Measurements from ENCODE around the gene SH3BGRL3. TPM values are rescaled to one million over a fixed set of nuclear protein-coding genes. Genes with fewer than 3 reads are reported as not detected.
"Not testable (repeated sequence)": the region's sequence is repeated elsewhere in the genome, so short reads cannot be mapped to it uniquely, and the experiment has no call there.

SH3BGRL3 gene
- total and polyA plus RNA-seq, 2 of the 13 experiments (the other 11 are each of a cell fraction or from before 2014, with no cell fraction given): 11.4 to 12.2 TPM

DNA sequence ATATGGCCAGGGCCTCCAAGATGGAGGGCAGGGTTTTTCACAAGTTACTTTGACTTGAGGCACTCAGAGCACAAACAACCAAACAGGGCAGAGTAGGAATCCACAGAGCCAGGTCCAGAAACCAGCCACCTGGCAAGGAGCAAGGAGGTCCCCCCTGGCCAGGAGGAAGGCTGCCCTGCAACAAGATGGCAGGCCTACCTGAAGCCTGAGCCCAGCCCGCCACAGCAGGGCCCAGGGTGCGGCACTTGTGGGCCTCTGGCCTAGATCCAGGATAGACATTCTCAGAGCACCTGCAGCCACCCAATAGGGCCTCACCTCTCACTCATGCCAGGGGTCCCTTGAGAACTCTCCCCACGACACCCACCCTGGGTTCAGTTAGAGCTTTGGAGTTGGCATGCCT lies 11.5 kb downstream of the SH3BGRL3 start (continued):
- TF ChIP-seq ZNF121 (CRISPR knock-in tag; IDR thresholded peaks at IDR 0.05) (no peak), DR1 (CRISPR knock-in tag; IDR thresholded peaks at IDR 0.05) (no peak), RBM39 (IDR thresholded peaks at IDR 0.05; ENCODE audit: low read depth, low read length, poor library complexity, severe bottlenecking) (no peak), ZNF230 (CRISPR knock-in tag; IDR thresholded peaks at IDR 0.05) (no peak)

DNA sequence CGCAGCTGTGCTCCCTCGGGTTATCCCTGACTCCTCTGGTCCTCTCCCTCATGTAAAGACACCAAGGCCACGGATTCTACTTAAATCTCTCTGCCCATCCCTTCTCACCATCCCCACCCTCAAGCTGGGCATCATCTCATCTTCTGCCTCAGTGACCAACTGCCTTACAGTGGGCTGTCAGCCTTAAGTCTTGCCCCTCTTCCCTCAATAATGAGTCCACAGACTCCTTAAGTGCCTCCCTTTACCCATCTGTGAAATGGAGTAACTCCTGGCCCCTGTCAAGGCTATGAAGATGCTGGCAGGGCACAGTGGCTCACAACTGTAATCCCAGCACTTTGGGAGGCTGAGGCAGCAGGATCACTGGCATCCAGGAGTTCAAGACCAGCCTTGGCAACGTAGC lies 12.1 kb downstream of the SH3BGRL3 start:
- WGBS (ENCODE audit: low lambda C conversion rate): 98% methylated on average over 4 of the region's 4 CpGs
- Histone ChIP-seq H3K36me3 (replicated peaks in 1 of 2; ENCODE audit: control insufficient read depth in 1 of 2, insufficient read depth in 2 of 2, low read length in 2 of 2) (peaks cover 0 to 1% of the 10 kb centered on the region in 2 experiments; a peak in 1 of 5 replicates), H3K4me2 (ENCODE audit: low read depth, low read length) (no peak overlapping the region), H3K4me1 (ENCODE audit: insufficient read depth, low read length) (no peaks in the 10 kb centered on the region), H3K9ac (ENCODE audit: insufficient read depth, low read depth, low read length) (no peak overlapping the region), H4K20me1 (ENCODE audit: insufficient read depth, low read length) (no peaks in the 10 kb centered on the region), H3K79me2 (ENCODE audit: insufficient read depth, low read length) (no peaks in the 10 kb centered on the region), H3K27ac (ENCODE audit: extremely low read length, insufficient read depth, low read length) (no peak overlapping the region), H3K4me3 (replicated peaks in 1 of 3; ENCODE audit: insufficient read depth in 1 of 3, low read depth in 2 of 3, low read length in 3 of 3) (no peak overlapping the region), H3K9me3 (ENCODE audit: low read length) (no peaks in the 10 kb centered on the region), H3K27me3 (ENCODE audit: control insufficient read depth in 1 of 2, insufficient read depth in 2 of 2, low read length in 2 of 2) (no peaks in the 10 kb centered on the region), H2AFZ (ENCODE audit: low read length) (no peak overlapping the region)
- TF ChIP-seq, protein P1, sequence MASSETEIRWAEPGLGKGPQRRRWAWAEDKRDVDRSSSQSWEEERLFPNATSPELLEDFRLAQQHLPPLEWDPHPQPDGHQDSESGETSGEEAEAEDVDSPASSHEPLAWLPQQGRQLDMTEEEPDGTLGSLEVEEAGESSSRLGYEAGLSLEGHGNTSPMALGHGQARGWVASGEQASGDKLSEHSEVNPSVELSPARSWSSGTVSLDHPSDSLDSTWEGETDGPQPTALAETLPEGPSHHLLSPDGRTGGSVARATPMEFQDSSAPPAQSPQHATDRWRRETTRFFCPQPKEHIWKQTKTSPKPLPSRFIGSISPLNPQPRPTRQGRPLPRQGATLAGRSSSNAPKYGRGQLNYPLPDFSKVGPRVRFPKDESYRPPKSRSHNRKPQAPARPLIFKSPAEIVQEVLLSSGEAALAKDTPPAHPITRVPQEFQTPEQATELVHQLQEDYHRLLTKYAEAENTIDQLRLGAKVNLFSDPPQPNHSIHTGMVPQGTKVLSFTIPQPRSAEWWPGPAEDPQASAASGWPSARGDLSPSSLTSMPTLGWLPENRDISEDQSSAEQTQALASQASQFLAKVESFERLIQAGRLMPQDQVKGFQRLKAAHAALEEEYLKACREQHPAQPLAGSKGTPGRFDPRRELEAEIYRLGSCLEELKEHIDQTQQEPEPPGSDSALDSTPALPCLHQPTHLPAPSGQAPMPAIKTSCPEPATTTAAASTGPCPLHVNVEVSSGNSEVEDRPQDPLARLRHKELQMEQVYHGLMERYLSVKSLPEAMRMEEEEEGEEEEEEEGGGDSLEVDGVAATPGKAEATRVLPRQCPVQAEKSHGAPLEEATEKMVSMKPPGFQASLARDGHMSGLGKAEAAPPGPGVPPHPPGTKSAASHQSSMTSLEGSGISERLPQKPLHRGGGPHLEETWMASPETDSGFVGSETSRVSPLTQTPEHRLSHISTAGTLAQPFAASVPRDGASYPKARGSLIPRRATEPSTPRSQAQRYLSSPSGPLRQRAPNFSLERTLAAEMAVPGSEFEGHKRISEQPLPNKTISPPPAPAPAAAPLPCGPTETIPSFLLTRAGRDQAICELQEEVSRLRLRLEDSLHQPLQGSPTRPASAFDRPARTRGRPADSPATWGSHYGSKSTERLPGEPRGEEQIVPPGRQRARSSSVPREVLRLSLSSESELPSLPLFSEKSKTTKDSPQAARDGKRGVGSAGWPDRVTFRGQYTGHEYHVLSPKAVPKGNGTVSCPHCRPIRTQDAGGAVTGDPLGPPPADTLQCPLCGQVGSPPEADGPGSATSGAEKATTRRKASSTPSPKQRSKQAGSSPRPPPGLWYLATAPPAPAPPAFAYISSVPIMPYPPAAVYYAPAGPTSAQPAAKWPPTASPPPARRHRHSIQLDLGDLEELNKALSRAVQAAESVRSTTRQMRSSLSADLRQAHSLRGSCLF (CRISPR knock-in tag; IDR thresholded peaks at IDR 0.05; ENCODE audit: borderline replicate concordance): no peak
- 0 out of 2 replicates have a peak, but pooled peaks have one; percentile 30 for TF ChIP-seq ZNF629 (CRISPR knock-in tag; conservative IDR thresholded peaks at IDR 0.05)
- no peak for TF ChIP-seq CENPT (CRISPR knock-in tag; IDR thresholded peaks at IDR 0.05; ENCODE audit: low read depth)
- no peak for DNase-seq (ENCODE audit: low spot score)
- no peak for FAIRE-seq
- BruUV-seq (replicated peaks): no TSS peak
- intact Hi-C loops (cut with micrococcal nuclease; ENCODE audit: unreplicated experiment) (no loop called here), in situ Hi-C loops (cut with HindIII; ENCODE audit: extremely low pct_ligation_motif_present, low pct_unique_long_range_greater_than_20kb) (no loop called here)
- POLR2A ChIA-PET: no interaction called here
- CTCF ChIA-PET (ENCODE audit: low intra/inter-chr PET ratio, low total read pairs): no interaction called here
- no peak for ATAC-seq

DNA sequence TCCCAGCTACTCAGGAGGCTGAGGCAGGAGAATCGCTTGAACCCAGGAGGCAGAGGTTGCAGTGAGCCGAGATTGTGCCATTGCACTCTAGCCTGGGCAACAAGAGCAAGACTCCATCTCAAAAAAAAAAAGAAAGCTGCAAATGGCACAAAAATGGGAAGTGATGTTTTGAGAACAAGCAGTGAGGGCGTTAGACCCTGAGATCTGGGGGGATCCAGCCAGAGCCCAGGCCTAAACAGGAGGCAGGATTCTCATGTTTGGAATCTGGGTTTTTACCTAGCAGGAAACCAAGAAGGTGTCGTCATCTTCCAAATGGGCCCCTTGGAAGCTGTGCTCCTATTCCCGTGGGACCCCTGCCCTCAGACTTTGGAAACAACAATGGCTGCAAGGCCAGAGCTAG lies 12.8 kb downstream of the SH3BGRL3 start:
- CTCF ChIA-PET (ENCODE audit: low intra/inter-chr PET ratio, low total read pairs): not testable (repeated sequence)

More for the DNA sequence above, 12.8 kb downstream of the SH3BGRL3 start:
- H3K4me1 ChIP-seq (ENCODE audit: insufficient read depth, low read length); H3K4me2 ChIP-seq (ENCODE audit: low read depth, low read length); H3K9me3 ChIP-seq (ENCODE audit: low read length); in situ Hi-C loops (cut with HindIII; ENCODE audit: extremely low pct_ligation_motif_present, low pct_unique_long_range_greater_than_20kb); H3K27me3 ChIP-seq (ENCODE audit: control insufficient read depth in 1 of 2, insufficient read depth in 2 of 2, low read length in 2 of 2); H4K20me1 ChIP-seq (ENCODE audit: insufficient read depth, low read length); BruUV-seq (replicated peaks); H3K4me3 ChIP-seq (replicated peaks in 1 of 3; ENCODE audit: insufficient read depth in 1 of 3, low read depth in 2 of 3, low read length in 3 of 3); POLR2A ChIA-PET; DNase-seq (ENCODE audit: low spot score); H3K79me2 ChIP-seq (ENCODE audit: insufficient read depth, low read length); H3K27ac ChIP-seq (ENCODE audit: extremely low read length, insufficient read depth, low read length); FAIRE-seq; H3K36me3 ChIP-seq (replicated peaks in 1 of 2; ENCODE audit: control insufficient read depth in 1 of 2, insufficient read depth in 2 of 2, low read length in 2 of 2); intact Hi-C loops (cut with micrococcal nuclease; ENCODE audit: unreplicated experiment); H2AFZ ChIP-seq (ENCODE audit: low read length); ATAC-seq; H3K9ac ChIP-seq (ENCODE audit: insufficient read depth, low read depth, low read length): not testable (repeated sequence)
- 92% methylated on average over 5 of the region's 5 CpGs for WGBS (ENCODE audit: low lambda C conversion rate)
